Ecto neural progenitor cell (in vitro differentiated cells): Measurements from ENCODE around the gene PTCH2.
A peak's percentile ranks its signal among the peaks of the same experiment; 100 is the strongest.
"Not testable (repeated sequence)": the region's sequence is repeated elsewhere in the genome, so short reads cannot be mapped to it uniquely, and the experiment has no call there.

Experiments used
- DNase-seq: peaks from one replicate; pipeline ENCODE4 v3.0.0-alpha.2; 2018; ENCODE audit warnings: low spot score

PTCH2 gene

GRCh38 chr1:44802306-44803061, 40.6 kb downstream of the PTCH2 start:
- DNase-seq = peak; percentile 81

GRCh38 chr1:44801491-44802305, 41.4 kb downstream of the PTCH2 start:
- no peak for DNase-seq

- DNase-seq = peak; percentile 98
Measured at GRCh38 chr1:44799770-44800584, 43.1 kb downstream of the PTCH2 start, which contains the start of gene PLK3. Gene PLK3 (plus strand): TSS chr1:44800377. CDS start chr1:44800464, 87 bp downstream.

GRCh38 chr1:44798481-44799365, 44.3 kb downstream of the PTCH2 start:
- no peak for DNase-seq

- not testable (repeated sequence) for DNase-seq
Measured at GRCh38 chr1:44797886-44798285, 45.2 kb downstream of the PTCH2 start.

GRCh38 chr1:44792736-44793502, 50.1 kb downstream of the PTCH2 start:
- no peak for DNase-seq

GRCh38 chr1:44790968-44791801, 51.9 kb downstream of the PTCH2 start:
- DNase-seq = no peak

- DNase-seq = no peak
Measured at GRCh38 chr1:44788120-44788860, 54.8 kb downstream of the PTCH2 start, which contains the start of gene BEST4. Gene BEST4 (minus strand): TSS chr1:44788170. CDS start chr1:44787705, 465 bp downstream.

- no peak for DNase-seq
Measured at GRCh38 chr1:44787506-44787905, 55.5 kb downstream of the PTCH2 start.

- no peak for DNase-seq
Measured at GRCh38 chr1:44786841-44787426, 56.1 kb downstream of the PTCH2 start.

GRCh38 chr1:44786138-44786840, 56.8 kb downstream of the PTCH2 start:
- DNase-seq = peak; percentile 90

GRCh38 chr1:44785501-44786137, 57.4 kb downstream of the PTCH2 start:
- no peak for DNase-seq

GRCh38 chr1:44785029-44785380, 58.0 kb downstream of the PTCH2 start:
- no peak for DNase-seq

- peak; percentile 76 for DNase-seq
Measured at GRCh38 chr1:44784094-44785028, 58.7 kb downstream of the PTCH2 start.

GRCh38 chr1:44783697-44784093, 59.4 kb downstream of the PTCH2 start:
- no peak for DNase-seq

GRCh38 chr1:44780583-44781121, 62.4 kb downstream of the PTCH2 start:
- no peak for DNase-seq
